GM18511 (cell line): Measurements from ENCODE around the gene ARGLU1.

Experiments used
- ATAC-seq: cut with Tn5 transposase; IDR thresholded peaks from one replicate; pipeline ENCODE4 v1.9.1; 2021; ENCODE audit warnings: mild to moderate bottlenecking, moderate library complexity; ENCODE audit not compliant: unreplicated experiment

The ARGLU1 gene

GRCh38 chr13:106527445-106527801 lies 40.5 kb downstream of the ARGLU1 start:
- ATAC-seq, result no peak

GRCh38 chr13:106526738-106527444 lies 41.0 kb downstream of the ARGLU1 start:
- ATAC-seq, result no peak

GRCh38 chr13:106525865-106526264 lies 42.1 kb downstream of the ARGLU1 start:
- no peak for ATAC-seq

GRCh38 chr13:106524108-106524507 lies 43.8 kb downstream of the ARGLU1 start:
- ATAC-seq, result no peak

GRCh38 chr13:106523576-106523975 lies 44.4 kb downstream of the ARGLU1 start:
- ATAC-seq, result no peak

GRCh38 chr13:106522898-106523525 lies 44.9 kb downstream of the ARGLU1 start:
- no peak for ATAC-seq

GRCh38 chr13:106522112-106522705 lies 45.7 kb downstream of the ARGLU1 start:
- ATAC-seq, result no peak

- no peak for ATAC-seq
Observed at GRCh38 chr13:106521095-106521799, 46.7 kb downstream of the ARGLU1 start.

GRCh38 chr13:106520251-106521054 lies 47.5 kb downstream of the ARGLU1 start:
- ATAC-seq, result no peak

GRCh38 chr13:106518512-106518911 lies 49.4 kb downstream of the ARGLU1 start:
- ATAC-seq, result no peak

- no peak for ATAC-seq
Observed at GRCh38 chr13:106517109-106517847, 50.7 kb downstream of the ARGLU1 start.

- no peak for ATAC-seq
Observed at GRCh38 chr13:106515635-106516254, 52.2 kb downstream of the ARGLU1 start.

GRCh38 chr13:106514928-106515634 lies 52.9 kb downstream of the ARGLU1 start:
- no peak for ATAC-seq

DNA sequence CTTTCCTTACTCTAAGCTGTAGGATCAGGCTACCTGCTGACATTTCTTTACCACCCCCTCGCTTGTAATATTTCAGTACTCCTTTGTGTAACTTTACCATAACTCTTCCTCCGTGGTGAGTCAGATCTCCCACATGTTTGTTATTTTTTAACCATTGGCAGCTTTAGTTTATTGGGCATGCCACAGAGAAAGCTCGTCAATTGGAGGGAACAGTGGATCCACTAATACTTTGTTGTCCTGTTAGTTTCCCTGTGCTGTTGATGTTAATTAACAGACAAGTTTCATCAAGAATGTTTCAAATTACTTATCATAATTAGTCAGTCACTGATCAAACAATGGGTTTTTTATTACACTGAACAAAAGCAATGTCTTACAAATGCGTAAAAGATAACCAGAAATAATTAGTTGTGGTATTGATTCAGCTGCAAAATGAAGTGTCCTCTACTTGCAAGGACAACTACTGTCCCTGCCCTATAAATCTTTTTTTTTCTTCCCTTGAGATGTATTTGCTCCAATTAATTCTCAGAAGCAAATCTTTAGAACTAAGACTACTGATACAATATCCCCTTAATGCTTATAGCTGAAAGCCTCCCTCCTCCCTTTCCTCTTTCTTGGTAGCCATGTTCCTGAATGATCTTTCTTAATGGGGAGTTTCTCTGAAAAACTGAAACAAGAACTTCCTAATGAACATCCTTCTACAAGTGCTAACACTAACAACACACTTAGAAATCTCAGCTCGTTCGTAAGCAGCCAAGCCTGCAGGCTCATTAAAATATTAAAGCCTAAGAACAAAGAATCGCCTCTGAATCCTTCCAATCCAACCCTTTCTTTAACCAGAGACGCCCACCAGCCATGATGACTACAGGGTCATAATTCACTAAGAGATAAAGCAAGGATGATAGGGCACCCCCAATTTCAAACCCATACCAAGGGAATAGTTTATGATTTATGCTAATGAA lies 54.6 kb downstream of the ARGLU1 start:
- ATAC-seq, result no peak

- ATAC-seq, result peak; percentile 77
Observed at GRCh38 chr13:106507560-106508274, 60.2 kb downstream of the ARGLU1 start.

GRCh38 chr13:106506286-106506685 lies 61.7 kb downstream of the ARGLU1 start:
- no peak for ATAC-seq

- ATAC-seq, result no peak
Observed at GRCh38 chr13:106505732-106506131, 62.2 kb downstream of the ARGLU1 start.
